Heart left ventricle (tissue), 16 donors: ENCODE results near the gene SMARCA2. TPM values are rescaled to one million over a fixed set of nuclear protein-coding genes. Genes with fewer than 3 reads are reported as not detected.

ENCODE experiments used
- ATAC-seq, 4 donors: fragments of 200-7000 bp; cut with Tn5 transposase; one replicate each; pipeline ENCODE4 v1.9.1; 2020 to 2022; ENCODE audit warnings: moderate library complexity in 4 of 4, mild to moderate bottlenecking in 3 of 4, moderate number of reproducible peaks in 1 of 4
- DNase-seq, 5 donors: peaks; one replicate each; pipeline ENCODE4 v3.0.0-alpha.2; 2020
- H3K27ac ChIP-seq, 12 donors: fragments of 200-600 bp; sonication (generic) in 4 of 12; one replicate each; pipeline versions ENCODE4 v1.5.0 to v1.8.0; 2016 to 2022; ENCODE audit warnings: mild to moderate bottlenecking in 2 of 12
- H3K27me3 ChIP-seq, 9 donors: fragments of 200-600 bp; sonication (generic) in 2 of 9; one replicate each; pipeline versions ENCODE4 v1.5.1 to v1.8.0; 2016 to 2022; ENCODE audit warnings: mild to moderate bottlenecking in 3 of 9
- H3K36me3 ChIP-seq, 9 donors: fragments of 200-600 bp; sonication (generic) in 2 of 9; one replicate each; pipeline versions ENCODE4 v1.5.0 to v1.8.0; 2018 to 2022; ENCODE audit warnings: mild to moderate bottlenecking in 2 of 9
- H3K4me1 ChIP-seq, 12 donors: fragments of 200-600 bp; sonication (generic) in 4 of 12; one replicate each; pipeline versions ENCODE4 v1.5.0 to v1.8.0; 2016 to 2022; ENCODE audit warnings: mild to moderate bottlenecking in 3 of 12
- H3K4me3 ChIP-seq, 12 donors: fragments of 200-600 bp; sonication (generic) in 4 of 12; one replicate each; pipeline versions ENCODE4 v1.5.0 to v1.8.0; 2017 to 2022; ENCODE audit warnings: mild to moderate bottlenecking in 9 of 12, moderate library complexity in 4 of 12
- H3K9me3 ChIP-seq, 12 donors: fragments of 200-600 bp; sonication (generic) in 4 of 12; one replicate each; pipeline versions ENCODE4 v1.5.0 to v1.8.0; 2016 to 2022; ENCODE audit warnings: mild to moderate bottlenecking in 1 of 12
- CTCF ChIP-seq, 12 donors: fragments of 200-600 bp; sonication (generic) in 4 of 12; IDR thresholded peaks; one replicate each; pipeline versions ENCODE4 v1.5.0 to v1.8.0; 2018 to 2022; ENCODE audit warnings: antibody characterized with exemption in 12 of 12, mild to moderate bottlenecking in 5 of 12
- POLR2A ChIP-seq, 2 donors: fragments of 450-650 bp; IDR thresholded peaks; one replicate each; pipeline ENCODE4 v1.6.1; 2017; ENCODE audit warnings: antibody characterized with exemption in 2 of 2, mild to moderate bottlenecking in 2 of 2, moderate library complexity in 2 of 2
- WGBS, 4 donors: extraction: QIAGEN DNeasy Blood & Tissue Kit in 2 of 4; methylation state at CpG; one replicate each; pipeline versions ENCODE4 v1.1.5 to v1.1.7; 2013 to 2018; 5-methylcytosine and 5-hydroxymethylcytosine counted together
- intact Hi-C, 10 donors: fragments of 100-400 bp; cut with DNase I; formaldehyde crosslinking; loops; one replicate each; pipeline versions ENCODE4 v1.11.1 to v1.14.2; 2022
- polyA plus RNA-seq, 2 donors: library from polyadenylated mRNA; stranded (reverse); fragments of 200-250 nt; gene quantifications; one replicate each; pipeline ENCODE4 v1.2.3, GENCODE V29; 2013
- total RNA-seq, 9 donors: library from RNA; depleted of rRNA in 2 of 9; stranded (reverse); fragments of >200 nt in 2 of 9; fragmentation: NEBNext Ultra II Directional in 3 of 9; extraction: Animal tissue kit (Norgen Biotek cat#: 25700) in 3 of 9; gene quantifications; one replicate each; pipeline versions ENCODE4 v1.1.0 to v1.2.4, GENCODE V29; 2016 to 2023
- donor health status: ischemic (EF 13 %, LVEDD 7.1; RV severe dilation, severe dysfunction).
- donor health status: healthy with polysubstance abuse.
- donor health status: DM: no; HTN: yes; CAD: no.
- donor health status: DM: no; HTN: no; CAD: no.
- donor health status: ischemic (EF 25% LVEDD 6.9; RV normal size, moderate dysfunction).
- donor health status: ischemic (EF 25% LVEDD 5.7; RV mildly dilated, moderate dysfunction).
- donor health status: healthy.
- donor health status: DM: yes; HTN: yes; CAD: no.
- donor health status: ischemic (EF 35%, LVEDD 5.7; RV mildly dilated, moderate dysfunction).
- donor health status: nonischemic (EF 11% LVEDD 7.7; RV severe dilation, severe dysfunction).
- donor health status: DM: yes; HTN: yes; CAD: no.
- donor health status: PGD.
- donor health status: ischemic (EF 29% LVEDD 5.4; RV normal size, mild dysfunction).
- donor health status: nonischemic (EF 23%, LVEDD 6.1; RV moderate dilation, normal function).

Gene SMARCA2
- total and polyA plus RNA-seq, 11 donors: 29.3 to 149 (median 103) TPM

DNA sequence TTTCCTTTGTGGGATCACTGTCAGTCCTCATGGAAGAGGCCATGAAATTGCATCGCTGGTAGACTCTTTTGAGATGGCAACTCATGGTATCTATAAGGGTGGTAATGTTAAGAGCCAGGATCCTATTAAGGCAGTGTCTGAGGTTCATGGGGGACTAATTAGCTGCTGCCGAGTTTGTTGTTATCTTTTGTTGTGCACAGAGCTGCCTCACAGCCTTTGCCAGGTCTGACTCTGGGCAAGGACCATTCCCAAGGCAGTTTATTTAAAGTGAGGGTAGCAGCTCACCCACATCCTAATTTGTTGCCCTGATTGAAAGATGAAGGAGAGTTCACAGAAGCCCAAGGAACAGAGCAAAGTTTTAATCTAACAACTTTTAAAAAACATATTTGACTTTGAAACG is 7.9 kb downstream of the SMARCA2 start:
- H3K4me3 ChIP-seq: peak overlapping the region in 1 of 12 donors; percentile 5

GRCh38 chr9:2023532-2023931 is 8.4 kb downstream of the SMARCA2 start:
- H3K4me3 ChIP-seq: no peak overlapping the region
- DNase-seq (no peak), ATAC-seq (no peak)
- peaks cover 11 to 100% (median 89%) of the 10 kb centered on the region in 12 donors for H3K4me1 ChIP-seq
- no peaks in the 10 kb centered on the region for H3K27me3 ChIP-seq
- TF ChIP-seq POLR2A (IDR thresholded peaks at IDR 0.05) (no peak), CTCF (IDR thresholded peaks at IDR 0.05) (no peak)
- no peaks in the 10 kb centered on the region for H3K36me3 ChIP-seq
- no peaks in the 10 kb centered on the region for H3K9me3 ChIP-seq
- 44 to 52% (median 47%) methylated on average over 5 of the region's 5 CpGs for WGBS, 4 donors
- intact Hi-C loops: loop anchor here in 2 of 10 donors (5.0 kb wide), 2 partner anchors 39 to 814 kb away; no protein-coding TSS in a partner anchor
- peak overlapping the region; percentile 21 to 74 (median 70) for H3K27ac ChIP-seq

More for the DNA sequence above, 7.9 kb downstream of the SMARCA2 start:
- intact Hi-C loops: loop anchor here in 2 of 10 donors (5.0 kb wide), 2 partner anchors 39 to 814 kb away; no protein-coding TSS in a partner anchor
- peak in 1 of 5 donors; percentile 29 for DNase-seq
- no peaks in the 10 kb centered on the region for H3K36me3 ChIP-seq
- 27 to 40% (median 36%) methylated on average over 3 of the region's 3 CpGs for WGBS, 4 donors
- TF ChIP-seq CTCF (IDR thresholded peaks at IDR 0.05) (no peak), POLR2A (IDR thresholded peaks at IDR 0.05) (no peak)
- no peaks in the 10 kb centered on the region for H3K27me3 ChIP-seq
- peak overlapping the region; percentile 21 to 74 (median 70) for H3K27ac ChIP-seq
- ATAC-seq: peak; percentile 25 to 45 (median 36)
- no peaks in the 10 kb centered on the region for H3K9me3 ChIP-seq
- peaks cover 11 to 100% (median 90%) of the 10 kb centered on the region in 12 donors for H3K4me1 ChIP-seq

- H3K36me3 ChIP-seq: peaks cover 0 to 10% (median 4%) of the 10 kb centered on the region in 9 donors
- DNase-seq (peak in 1 of 5 donors; percentile 29), ATAC-seq (peak; percentile 64 to 85 (median 74))
- TF ChIP-seq CTCF (IDR thresholded peaks at IDR 0.05): no peak
- TF ChIP-seq POLR2A (IDR thresholded peaks at IDR 0.05): no peak
- no peaks in the 10 kb centered on the region for H3K9me3 ChIP-seq
- H3K27me3 ChIP-seq: no peaks in the 10 kb centered on the region
- 15 to 34% (median 30%) methylated on average over 5 of the region's 5 CpGs for WGBS, 4 donors
- peaks cover 18 to 99% (median 89%) of the 10 kb centered on the region in 12 donors for H3K4me1 ChIP-seq
- peak overlapping the region; percentile 21 to 76 (median 72) for H3K27ac ChIP-seq
- intact Hi-C loops: loop anchor here in 3 of 10 donors (2.0 to 5.0 kb wide), 3 partner anchors 14 to 812 kb away; no protein-coding TSS in a partner anchor
- H3K4me3 ChIP-seq: peak overlapping the region in 1 of 12 donors; percentile 3
Observed at GRCh38 chr9:2024888-2025782, 10.0 kb downstream of the SMARCA2 start.
